ENCODE results near the gene REL.

REL gene

GRCh38 chr2:60844105-60844504 lies 37.3 kb upstream of the REL start:
- Histone ChIP-seq H3K9me3 (ENCODE audit: control insufficient read depth, low read length) (no peaks in the 10 kb centered on the region), H3K4me3 (ENCODE audit: insufficient read depth, low read depth, low read length, poor library complexity, severe bottlenecking) (no peak overlapping the region), H3K4me1 (ENCODE audit: control insufficient read depth, insufficient read depth, low read length, poor library complexity, severe bottlenecking) (peaks cover 5% of the 10 kb centered on the region)

GRCh38 chr2:60847854-60848253 lies 33.5 kb upstream of the REL start:
- no peaks in the 10 kb centered on the region for H3K27me3 ChIP-seq (replicated peaks; ENCODE audit: control insufficient read depth, insufficient read depth, low read length, poor library complexity, severe bottlenecking)
- H3K4me1 ChIP-seq (ENCODE audit: control insufficient read depth, insufficient read depth, low read length, poor library complexity, severe bottlenecking): no peaks in the 10 kb centered on the region
- no peak overlapping the region for H3K27ac ChIP-seq (ENCODE audit: insufficient read depth, low read length, poor library complexity, severe bottlenecking)
- no peaks in the 10 kb centered on the region for H3K9me3 ChIP-seq (ENCODE audit: control insufficient read depth, low read length)
- no peak for DNase-seq
- H3K4me3 ChIP-seq (ENCODE audit: insufficient read depth, low read depth, low read length, poor library complexity, severe bottlenecking): no peak overlapping the region
- no peaks in the 10 kb centered on the region for H3K36me3 ChIP-seq (ENCODE audit: control insufficient read depth, insufficient read depth, low read length)

More at GRCh38 chr2:60844105-60844504, 37.3 kb upstream of the REL start:
- Histone ChIP-seq H3K27me3 (replicated peaks; ENCODE audit: control insufficient read depth, insufficient read depth, low read length, poor library complexity, severe bottlenecking) (no peaks in the 10 kb centered on the region), H3K27ac (ENCODE audit: insufficient read depth, low read length, poor library complexity, severe bottlenecking) (no peak overlapping the region), H3K36me3 (ENCODE audit: control insufficient read depth, insufficient read depth, low read length) (no peaks in the 10 kb centered on the region)
- DNase-seq: no peak

- Histone ChIP-seq H3K27me3 (replicated peaks; ENCODE audit: control insufficient read depth, insufficient read depth, low read length, poor library complexity, severe bottlenecking) (no peaks in the 10 kb centered on the region), H3K27ac (ENCODE audit: insufficient read depth, low read length, poor library complexity, severe bottlenecking) (no peak overlapping the region), H3K36me3 (ENCODE audit: control insufficient read depth, insufficient read depth, low read length) (no peaks in the 10 kb centered on the region), H3K9me3 (ENCODE audit: control insufficient read depth, low read length) (no peaks in the 10 kb centered on the region), H3K4me1 (ENCODE audit: control insufficient read depth, insufficient read depth, low read length, poor library complexity, severe bottlenecking) (no peaks in the 10 kb centered on the region), H3K4me3 (ENCODE audit: insufficient read depth, low read depth, low read length, poor library complexity, severe bottlenecking) (no peak overlapping the region)
- DNase-seq: no peak
These were observed 32.2 kb upstream of the REL start for GRCh38 chr2:60849187-60849586.

- H3K4me3 ChIP-seq (ENCODE audit: insufficient read depth, low read depth, low read length, poor library complexity, severe bottlenecking): no peak overlapping the region
- H3K36me3 ChIP-seq (ENCODE audit: control insufficient read depth, insufficient read depth, low read length): no peaks in the 10 kb centered on the region
- no peak for DNase-seq
- no peak overlapping the region for H3K27ac ChIP-seq (ENCODE audit: insufficient read depth, low read length, poor library complexity, severe bottlenecking)
- H3K4me1 ChIP-seq (ENCODE audit: control insufficient read depth, insufficient read depth, low read length, poor library complexity, severe bottlenecking): no peaks in the 10 kb centered on the region
- H3K27me3 ChIP-seq (replicated peaks; ENCODE audit: control insufficient read depth, insufficient read depth, low read length, poor library complexity, severe bottlenecking): no peaks in the 10 kb centered on the region
- H3K9me3 ChIP-seq (ENCODE audit: control insufficient read depth, low read length): no peaks in the 10 kb centered on the region
These were observed 29.0 kb upstream of the REL start for GRCh38 chr2:60852282-60852860.

- Histone ChIP-seq H3K27ac (ENCODE audit: insufficient read depth, low read length, poor library complexity, severe bottlenecking) (no peak overlapping the region), H3K4me3 (ENCODE audit: insufficient read depth, low read depth, low read length, poor library complexity, severe bottlenecking) (no peak overlapping the region), H3K36me3 (ENCODE audit: control insufficient read depth, insufficient read depth, low read length) (no peaks in the 10 kb centered on the region), H3K9me3 (ENCODE audit: control insufficient read depth, low read length) (no peaks in the 10 kb centered on the region), H3K4me1 (ENCODE audit: control insufficient read depth, insufficient read depth, low read length, poor library complexity, severe bottlenecking) (no peaks in the 10 kb centered on the region), H3K27me3 (replicated peaks; ENCODE audit: control insufficient read depth, insufficient read depth, low read length, poor library complexity, severe bottlenecking) (no peaks in the 10 kb centered on the region)
- no peak for DNase-seq
These were observed 27.8 kb upstream of the REL start for GRCh38 chr2:60853531-60853930.

GRCh38 chr2:60855989-60856669 lies 25.2 kb upstream of the REL start:
- H3K4me3 ChIP-seq (ENCODE audit: insufficient read depth, low read depth, low read length, poor library complexity, severe bottlenecking): no peak overlapping the region
- no peak for DNase-seq
- no peaks in the 10 kb centered on the region for H3K9me3 ChIP-seq (ENCODE audit: control insufficient read depth, low read length)
- no peaks in the 10 kb centered on the region for H3K36me3 ChIP-seq (ENCODE audit: control insufficient read depth, insufficient read depth, low read length)
- H3K27me3 ChIP-seq (replicated peaks; ENCODE audit: control insufficient read depth, insufficient read depth, low read length, poor library complexity, severe bottlenecking): no peaks in the 10 kb centered on the region
- H3K4me1 ChIP-seq (ENCODE audit: control insufficient read depth, insufficient read depth, low read length, poor library complexity, severe bottlenecking): no peaks in the 10 kb centered on the region
- no peak overlapping the region for H3K27ac ChIP-seq (ENCODE audit: insufficient read depth, low read length, poor library complexity, severe bottlenecking)

GRCh38 chr2:60857056-60857455 lies 24.3 kb upstream of the REL start:
- Histone ChIP-seq H3K27me3 (replicated peaks; ENCODE audit: control insufficient read depth, insufficient read depth, low read length, poor library complexity, severe bottlenecking) (no peaks in the 10 kb centered on the region), H3K9me3 (ENCODE audit: control insufficient read depth, low read length) (no peaks in the 10 kb centered on the region), H3K4me3 (ENCODE audit: insufficient read depth, low read depth, low read length, poor library complexity, severe bottlenecking) (no peak overlapping the region), H3K27ac (ENCODE audit: insufficient read depth, low read length, poor library complexity, severe bottlenecking) (no peak overlapping the region), H3K36me3 (ENCODE audit: control insufficient read depth, insufficient read depth, low read length) (no peaks in the 10 kb centered on the region), H3K4me1 (ENCODE audit: control insufficient read depth, insufficient read depth, low read length, poor library complexity, severe bottlenecking) (no peaks in the 10 kb centered on the region)
- DNase-seq: no peak

- DNase-seq: no peak
- Histone ChIP-seq H3K27ac (ENCODE audit: insufficient read depth, low read length, poor library complexity, severe bottlenecking) (no peak overlapping the region), H3K9me3 (ENCODE audit: control insufficient read depth, low read length) (no peaks in the 10 kb centered on the region), H3K27me3 (replicated peaks; ENCODE audit: control insufficient read depth, insufficient read depth, low read length, poor library complexity, severe bottlenecking) (no peaks in the 10 kb centered on the region), H3K4me1 (ENCODE audit: control insufficient read depth, insufficient read depth, low read length, poor library complexity, severe bottlenecking) (no peaks in the 10 kb centered on the region), H3K36me3 (ENCODE audit: control insufficient read depth, insufficient read depth, low read length) (no peaks in the 10 kb centered on the region), H3K4me3 (ENCODE audit: insufficient read depth, low read depth, low read length, poor library complexity, severe bottlenecking) (no peak overlapping the region)
These were observed 22.5 kb upstream of the REL start for GRCh38 chr2:60858897-60859311.

GRCh38 chr2:60861736-60862135 lies 19.6 kb upstream of the REL start:
- Histone ChIP-seq H3K27ac (ENCODE audit: insufficient read depth, low read length, poor library complexity, severe bottlenecking) (no peak overlapping the region), H3K36me3 (ENCODE audit: control insufficient read depth, insufficient read depth, low read length) (no peaks in the 10 kb centered on the region), H3K4me3 (ENCODE audit: insufficient read depth, low read depth, low read length, poor library complexity, severe bottlenecking) (no peak overlapping the region), H3K4me1 (ENCODE audit: control insufficient read depth, insufficient read depth, low read length, poor library complexity, severe bottlenecking) (no peaks in the 10 kb centered on the region), H3K27me3 (replicated peaks; ENCODE audit: control insufficient read depth, insufficient read depth, low read length, poor library complexity, severe bottlenecking) (no peaks in the 10 kb centered on the region), H3K9me3 (ENCODE audit: control insufficient read depth, low read length) (no peaks in the 10 kb centered on the region)
- DNase-seq: no peak

GRCh38 chr2:60862642-60863041 lies 18.7 kb upstream of the REL start:
- H3K9me3 ChIP-seq (ENCODE audit: control insufficient read depth, low read length): no peaks in the 10 kb centered on the region
- no peak overlapping the region for H3K4me3 ChIP-seq (ENCODE audit: insufficient read depth, low read depth, low read length, poor library complexity, severe bottlenecking)
- H3K36me3 ChIP-seq (ENCODE audit: control insufficient read depth, insufficient read depth, low read length): no peaks in the 10 kb centered on the region
- no peaks in the 10 kb centered on the region for H3K27me3 ChIP-seq (replicated peaks; ENCODE audit: control insufficient read depth, insufficient read depth, low read length, poor library complexity, severe bottlenecking)
- peaks cover 6% of the 10 kb centered on the region for H3K4me1 ChIP-seq (ENCODE audit: control insufficient read depth, insufficient read depth, low read length, poor library complexity, severe bottlenecking)
- no peak for DNase-seq
- H3K27ac ChIP-seq (ENCODE audit: insufficient read depth, low read length, poor library complexity, severe bottlenecking): no peak overlapping the region
